HG03280 (cell line): ENCODE results near the gene WWC2.
"Not testable (repeated sequence)": the region's sequence is repeated elsewhere in the genome, so short reads cannot be mapped to it uniquely, and the experiment has no call there.

Source experiments
- ATAC-seq: cut with Tn5 transposase; IDR thresholded peaks from one replicate; pipeline ENCODE4 v1.9.1; 2021; ENCODE audit warnings: mild to moderate bottlenecking, moderate library complexity; ENCODE audit not compliant: unreplicated experiment

Gene WWC2

DNA sequence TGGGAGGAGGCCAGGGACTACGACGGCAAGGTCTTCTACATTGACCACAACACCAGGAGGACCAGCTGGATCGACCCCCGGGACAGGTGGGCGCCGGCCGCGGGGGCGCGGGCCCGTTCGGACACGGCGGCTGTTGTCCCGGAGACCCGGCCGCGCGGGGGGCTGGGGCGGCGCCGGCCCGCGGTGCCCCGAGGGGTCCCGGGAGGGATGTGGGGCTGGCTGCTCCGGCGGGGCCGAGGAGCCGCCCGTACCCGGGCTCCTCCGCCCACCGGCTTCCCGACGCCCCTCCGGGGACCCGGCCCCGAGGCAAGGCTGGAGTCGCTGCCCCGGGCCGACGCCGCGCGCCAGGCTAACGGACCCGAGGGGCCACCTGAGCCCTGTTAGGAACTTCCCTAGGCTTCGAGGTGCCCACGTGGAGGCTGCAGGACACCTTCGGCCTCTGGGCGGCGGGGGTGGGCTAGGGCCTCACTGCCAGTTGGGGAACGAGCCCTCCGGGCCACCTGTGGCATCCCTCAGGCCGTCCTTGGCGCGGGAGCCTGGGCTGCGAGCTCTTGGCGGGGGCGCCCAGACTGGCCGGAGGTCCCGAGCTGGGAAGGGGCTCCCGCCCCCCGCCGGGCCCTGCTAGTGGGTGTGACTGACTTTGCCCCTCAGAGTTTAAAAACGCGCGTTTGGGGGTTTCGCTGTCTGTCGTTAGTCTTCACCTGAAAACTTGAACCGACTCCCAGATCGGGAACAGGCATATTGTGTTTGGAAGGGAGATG, 660 bp downstream of the WWC2 start:
- ATAC-seq: peak; percentile 27

GRCh38 chr4:183100298-183100599, 1.2 kb downstream of the WWC2 start:
- ATAC-seq: no peak

GRCh38 chr4:183100827-183101226, 1.8 kb downstream of the WWC2 start:
- no peak for ATAC-seq

DNA sequence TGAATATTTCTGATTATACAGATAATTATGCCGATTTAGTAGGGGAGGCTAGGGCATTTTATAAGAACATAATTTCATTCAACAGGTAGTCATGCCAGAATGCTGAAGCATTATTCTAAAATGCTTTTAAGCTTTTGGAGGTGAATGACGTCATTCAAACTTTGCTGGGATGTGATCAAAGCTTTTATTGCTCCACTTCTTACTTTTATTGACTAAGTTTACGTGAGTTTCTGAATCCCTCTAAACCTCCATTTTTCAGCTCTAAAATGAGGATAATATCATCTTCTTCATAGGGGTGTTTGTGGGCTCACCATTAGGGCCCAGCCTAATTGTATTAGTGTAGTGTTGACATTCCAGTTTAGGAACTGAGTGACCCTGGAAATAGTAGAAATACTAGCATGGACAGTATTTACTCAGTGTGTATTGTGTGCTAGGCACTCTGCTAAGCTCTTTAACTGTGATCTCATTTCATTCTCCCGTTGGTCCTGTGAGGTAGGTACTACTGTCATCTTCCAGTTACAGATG, 3.0 kb downstream of the WWC2 start:
- no peak for ATAC-seq

DNA sequence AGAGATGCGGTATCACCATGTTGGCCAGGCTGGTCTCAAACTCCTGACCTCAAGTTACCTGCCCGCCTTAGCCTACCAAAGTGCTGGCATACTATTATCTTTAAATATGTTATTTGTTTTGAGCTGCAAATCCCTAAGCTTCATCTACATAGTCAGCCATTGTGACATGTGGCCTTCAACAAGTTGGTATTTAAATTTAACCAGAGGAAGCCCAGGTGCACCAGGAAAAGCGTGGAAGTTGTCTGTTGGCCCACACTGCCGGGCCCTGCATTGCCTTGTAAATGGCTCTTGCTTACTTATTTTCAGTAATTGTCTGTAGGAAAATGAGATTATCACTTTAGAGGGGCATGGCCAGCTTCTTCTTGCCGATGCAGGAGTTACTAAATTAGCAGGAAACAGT, 6.0 kb downstream of the WWC2 start:
- ATAC-seq: no peak

GRCh38 chr4:183106839-183107238, 7.8 kb downstream of the WWC2 start:
- ATAC-seq: no peak

DNA sequence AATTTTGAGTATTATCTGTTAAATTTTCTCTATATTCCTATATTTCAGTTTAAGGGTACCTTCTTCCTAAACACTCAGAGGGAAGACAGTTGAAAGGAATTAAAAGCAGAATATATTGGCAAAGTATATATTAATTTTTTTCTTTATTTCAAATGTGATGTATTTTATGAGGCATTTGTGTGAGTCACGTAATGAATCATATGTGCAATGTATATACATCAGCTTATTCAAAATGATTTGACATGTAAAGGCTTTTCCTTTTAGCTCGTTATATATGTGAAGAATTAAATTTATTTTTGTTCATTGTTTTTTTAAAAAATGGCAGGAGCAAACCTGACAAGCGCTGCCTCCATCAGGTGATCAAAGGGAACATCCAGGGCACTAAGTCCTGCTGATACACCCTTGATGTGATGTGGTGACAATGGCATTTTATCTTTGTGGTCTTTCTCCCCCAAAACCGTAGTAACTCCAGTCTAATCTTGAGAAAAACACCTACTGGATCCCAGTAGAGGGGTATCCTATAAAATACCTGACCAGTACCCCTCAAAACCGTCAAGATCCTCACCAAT, 8.9 kb downstream of the WWC2 start:
- ATAC-seq: no peak

- no peak for ATAC-seq
Observed at GRCh38 chr4:183110244-183110643, 11.2 kb downstream of the WWC2 start.

GRCh38 chr4:183111452-183111885, 12.4 kb downstream of the WWC2 start:
- ATAC-seq: no peak

GRCh38 chr4:183118141-183118540, 19.1 kb downstream of the WWC2 start:
- no peak for ATAC-seq

- no peak for ATAC-seq
Observed at GRCh38 chr4:183118585-183118984, 19.5 kb downstream of the WWC2 start.

GRCh38 chr4:183121660-183122059, 22.6 kb downstream of the WWC2 start:
- ATAC-seq: not testable (repeated sequence)

DNA sequence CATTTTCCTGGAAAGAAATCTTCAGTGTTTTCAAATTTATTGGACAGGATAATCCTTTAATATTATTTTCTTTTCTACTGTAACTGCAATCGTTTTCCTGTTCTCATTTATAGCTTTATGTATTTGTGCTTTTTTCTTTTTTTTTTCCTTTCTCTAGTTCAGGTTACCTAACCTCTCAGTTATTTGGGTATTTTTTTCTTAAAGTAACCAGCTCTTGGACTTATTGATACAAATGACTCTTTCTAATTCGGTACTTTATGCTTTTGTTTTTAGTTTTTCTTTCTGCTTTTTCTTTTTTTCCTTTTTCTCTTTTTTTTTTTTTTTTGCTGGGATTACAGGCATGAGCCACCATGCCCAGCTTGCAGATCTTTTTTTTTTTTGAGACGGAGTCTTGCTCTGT, 25.2 kb downstream of the WWC2 start:
- no peak for ATAC-seq

DNA sequence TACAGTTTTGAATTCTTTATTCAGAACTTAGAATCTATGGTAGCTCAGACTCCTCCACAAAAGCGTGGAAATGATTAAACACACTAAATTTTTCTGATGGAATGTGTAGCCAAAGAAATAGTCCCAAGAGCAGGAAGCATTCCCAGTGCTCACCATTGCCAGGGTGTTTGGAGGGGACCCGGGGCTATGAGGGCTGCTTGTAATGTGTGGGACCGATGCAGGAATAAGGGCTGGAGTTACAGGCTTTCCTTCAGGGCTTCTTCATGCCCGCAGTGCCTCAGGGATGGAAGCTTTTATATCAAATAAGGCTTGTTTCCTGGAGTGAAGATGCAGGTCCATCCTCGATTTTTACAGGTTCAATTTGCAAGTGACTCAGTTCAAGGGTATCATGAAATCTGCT, 25.8 kb downstream of the WWC2 start:
- ATAC-seq: no peak

DNA sequence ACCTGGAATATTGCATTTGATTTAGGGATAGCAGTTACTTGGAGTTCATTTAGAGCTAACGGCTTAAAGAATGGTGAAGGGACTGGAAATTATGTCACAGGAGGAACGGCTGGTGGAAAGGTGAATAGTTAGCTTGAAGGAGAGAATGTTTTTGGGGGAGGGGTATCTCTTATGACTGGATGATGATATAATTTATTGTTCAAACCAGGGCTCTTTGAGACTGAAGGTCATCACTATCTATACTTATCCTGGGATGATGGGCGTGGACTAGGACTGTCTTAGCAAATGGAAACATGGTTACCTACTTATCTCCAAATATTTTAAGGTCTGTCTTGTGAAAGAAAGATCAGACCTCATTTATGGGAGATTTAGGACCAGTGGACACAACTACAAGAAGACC, 30.1 kb downstream of the WWC2 start:
- no peak for ATAC-seq

GRCh38 chr4:183129675-183130074, 30.6 kb downstream of the WWC2 start:
- ATAC-seq: no peak

GRCh38 chr4:183130328-183131155, 31.5 kb downstream of the WWC2 start:
- ATAC-seq: no peak

GRCh38 chr4:183132081-183132480, 33.0 kb downstream of the WWC2 start:
- ATAC-seq: no peak

GRCh38 chr4:183132865-183133264, 33.8 kb downstream of the WWC2 start:
- ATAC-seq: no peak

GRCh38 chr4:183136855-183137254, 37.8 kb downstream of the WWC2 start:
- ATAC-seq: no peak

GRCh38 chr4:183139058-183139750, 40.1 kb downstream of the WWC2 start:
- ATAC-seq: no peak
